ENCODE measurements around the gene GRID2. TPM values are rescaled to one million over a fixed set of nuclear protein-coding genes. Genes with fewer than 3 reads are reported as not detected.
A peak's percentile ranks its signal among the peaks of the same experiment; 100 is the strongest.

Gene GRID2
- total RNA-seq, 1 donor from 2014 or later = 0.17 TPM

DNA sequence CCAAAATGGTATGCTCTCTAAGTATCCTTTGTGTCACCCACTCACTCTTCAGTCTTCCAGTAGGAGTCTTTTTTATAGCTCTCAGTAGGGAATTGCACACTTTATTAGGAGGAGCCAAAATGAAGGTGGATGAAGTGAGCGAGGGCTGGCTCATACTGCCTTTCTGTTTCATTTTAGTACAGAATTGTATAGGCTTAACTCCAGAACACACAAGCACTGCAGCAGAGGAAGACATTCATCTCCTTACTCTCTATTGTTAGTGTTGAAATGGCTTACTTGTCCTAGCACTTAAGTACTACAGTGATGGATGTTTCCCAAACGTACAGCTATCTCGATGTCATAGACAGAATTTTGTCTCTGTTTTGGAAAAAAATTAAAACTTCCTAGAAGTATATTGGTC lies 1197.5 kb downstream of the GRID2 start:
- no peaks in the 10 kb centered on the region for H3F3A ChIP-seq (ENCODE audit: low read depth)
- H3K27ac Mint-ChIP-seq = no peak overlapping the region
- no peaks in the 10 kb centered on the region for H3K27me3 Mint-ChIP-seq (ENCODE audit: insufficient read depth, low read depth)
- no peak overlapping the region for H3K4me2 ChIP-seq
- peak overlapping the region; percentile 40 for H2AFZ ChIP-seq (replicated peaks)
- H3K9me3 Mint-ChIP-seq = no peaks in the 10 kb centered on the region
- no peak overlapping the region for H3K4me3 ChIP-seq
- H3K36me3 Mint-ChIP-seq = no peaks in the 10 kb centered on the region
- H3K4me1 Mint-ChIP-seq = peaks cover 3% of the 10 kb centered on the region
- H3K79me2 ChIP-seq (ENCODE audit: low read depth) = no peaks in the 10 kb centered on the region
- H3K9me3 ChIP-seq (ENCODE audit: low read depth) = no peaks in the 10 kb centered on the region
- H4K20me1 ChIP-seq (ENCODE audit: low read depth) = no peaks in the 10 kb centered on the region
- H3K4me1 ChIP-seq = no peaks in the 10 kb centered on the region
- H3K36me3 ChIP-seq = no peaks in the 10 kb centered on the region
- H3K27me3 ChIP-seq = no peaks in the 10 kb centered on the region
- no peak for TF ChIP-seq EZH2phosphoT487 (IDR thresholded peaks at IDR 0.05)
- TF ChIP-seq EZH2 (IDR thresholded peaks at IDR 0.05) = no peak
- TF ChIP-seq, protein P1, sequence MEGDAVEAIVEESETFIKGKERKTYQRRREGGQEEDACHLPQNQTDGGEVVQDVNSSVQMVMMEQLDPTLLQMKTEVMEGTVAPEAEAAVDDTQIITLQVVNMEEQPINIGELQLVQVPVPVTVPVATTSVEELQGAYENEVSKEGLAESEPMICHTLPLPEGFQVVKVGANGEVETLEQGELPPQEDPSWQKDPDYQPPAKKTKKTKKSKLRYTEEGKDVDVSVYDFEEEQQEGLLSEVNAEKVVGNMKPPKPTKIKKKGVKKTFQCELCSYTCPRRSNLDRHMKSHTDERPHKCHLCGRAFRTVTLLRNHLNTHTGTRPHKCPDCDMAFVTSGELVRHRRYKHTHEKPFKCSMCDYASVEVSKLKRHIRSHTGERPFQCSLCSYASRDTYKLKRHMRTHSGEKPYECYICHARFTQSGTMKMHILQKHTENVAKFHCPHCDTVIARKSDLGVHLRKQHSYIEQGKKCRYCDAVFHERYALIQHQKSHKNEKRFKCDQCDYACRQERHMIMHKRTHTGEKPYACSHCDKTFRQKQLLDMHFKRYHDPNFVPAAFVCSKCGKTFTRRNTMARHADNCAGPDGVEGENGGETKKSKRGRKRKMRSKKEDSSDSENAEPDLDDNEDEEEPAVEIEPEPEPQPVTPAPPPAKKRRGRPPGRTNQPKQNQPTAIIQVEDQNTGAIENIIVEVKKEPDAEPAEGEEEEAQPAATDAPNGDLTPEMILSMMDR (IDR thresholded peaks at IDR 0.05) = no peak
- H3K27ac ChIP-seq = no peak overlapping the region
- H3K9ac ChIP-seq = no peak overlapping the region
- H3K4me3 Mint-ChIP-seq = no peak overlapping the region
- DNase-seq (ENCODE audit: low spot score) = no peak

- H3K4me1 Mint-ChIP-seq = peaks cover 3% of the 10 kb centered on the region
- peaks cover 2% of the 10 kb centered on the region for H3K27me3 Mint-ChIP-seq (ENCODE audit: insufficient read depth, low read depth)
- no peaks in the 10 kb centered on the region for H3K36me3 Mint-ChIP-seq
- H3K9me3 Mint-ChIP-seq = no peaks in the 10 kb centered on the region
- no peak overlapping the region for H3K4me3 Mint-ChIP-seq
- DNase-seq (ENCODE audit: low spot score) = no peak
- H3K9me3 ChIP-seq (ENCODE audit: low read depth) = no peaks in the 10 kb centered on the region
- no peak overlapping the region for H3K4me3 ChIP-seq
- no peak for TF ChIP-seq EZH2phosphoT487 (IDR thresholded peaks at IDR 0.05)
- H3K27ac Mint-ChIP-seq = no peak overlapping the region
- no peak overlapping the region for H3K4me2 ChIP-seq
- H3K27me3 ChIP-seq = no peaks in the 10 kb centered on the region
- no peak overlapping the region for H3K9ac ChIP-seq
- H3K27ac ChIP-seq = no peak overlapping the region
- H3F3A ChIP-seq (ENCODE audit: low read depth) = no peaks in the 10 kb centered on the region
- H3K79me2 ChIP-seq (ENCODE audit: low read depth) = no peaks in the 10 kb centered on the region
- H3K36me3 ChIP-seq = no peaks in the 10 kb centered on the region
- no peak overlapping the region for H2AFZ ChIP-seq (replicated peaks)
- H4K20me1 ChIP-seq (ENCODE audit: low read depth) = no peaks in the 10 kb centered on the region
- H3K4me1 ChIP-seq = no peaks in the 10 kb centered on the region
These were observed 1198.2 kb downstream of the GRID2 start for GRCh38 chr4:93501946-93502345.

GRCh38 chr4:93502991-93503390 lies 1199.2 kb downstream of the GRID2 start:
- peaks cover 2% of the 10 kb centered on the region for H3K27me3 Mint-ChIP-seq (ENCODE audit: insufficient read depth, low read depth)
- no peaks in the 10 kb centered on the region for H3F3A ChIP-seq (ENCODE audit: low read depth)
- H3K9me3 ChIP-seq (ENCODE audit: low read depth) = no peaks in the 10 kb centered on the region
- no peak overlapping the region for H3K27ac Mint-ChIP-seq
- no peaks in the 10 kb centered on the region for H3K4me1 ChIP-seq
- H3K4me1 Mint-ChIP-seq = peaks cover 3% of the 10 kb centered on the region
- H3K27ac ChIP-seq = no peak overlapping the region
- no peaks in the 10 kb centered on the region for H4K20me1 ChIP-seq (ENCODE audit: low read depth)
- H3K4me3 Mint-ChIP-seq = no peak overlapping the region
- no peaks in the 10 kb centered on the region for H3K9me3 Mint-ChIP-seq
- TF ChIP-seq, protein P1 (IDR thresholded peaks at IDR 0.05) = no peak
- no peak for TF ChIP-seq EZH2 (IDR thresholded peaks at IDR 0.05)
- no peak for TF ChIP-seq EZH2phosphoT487 (IDR thresholded peaks at IDR 0.05)
- H3K4me2 ChIP-seq = no peak overlapping the region
- no peak for DNase-seq (ENCODE audit: low spot score)
- H3K4me3 ChIP-seq = no peak overlapping the region
- no peaks in the 10 kb centered on the region for H3K36me3 Mint-ChIP-seq
- H3K79me2 ChIP-seq (ENCODE audit: low read depth) = no peaks in the 10 kb centered on the region
- no peak overlapping the region for H3K9ac ChIP-seq
- H3K27me3 ChIP-seq = no peaks in the 10 kb centered on the region
- H2AFZ ChIP-seq (replicated peaks) = no peak overlapping the region
- no peaks in the 10 kb centered on the region for H3K36me3 ChIP-seq

DNA sequence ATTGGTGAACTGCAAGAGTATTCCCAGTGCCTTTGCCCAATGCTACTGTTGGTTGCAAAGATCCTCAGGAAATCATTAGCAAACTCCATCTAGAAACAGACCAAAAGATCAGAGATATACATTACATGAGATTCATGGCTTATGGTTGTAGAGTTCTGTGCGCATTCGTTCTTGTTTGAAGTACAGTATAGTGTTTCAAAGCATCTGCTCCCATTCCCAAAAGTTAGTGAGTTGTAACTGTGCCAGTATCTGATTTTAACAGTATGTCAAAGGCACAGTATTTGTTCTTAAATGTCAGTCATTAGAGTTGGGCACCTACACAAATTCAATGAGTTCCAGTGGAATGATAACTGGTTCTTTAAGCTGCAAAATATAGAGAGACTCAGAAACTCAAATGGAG lies 1210.1 kb downstream of the GRID2 start:
- Histone ChIP-seq H3F3A (ENCODE audit: low read depth) (no peaks in the 10 kb centered on the region), H3K36me3 (no peaks in the 10 kb centered on the region), H2AFZ (replicated peaks) (no peak overlapping the region), H4K20me1 (ENCODE audit: low read depth) (no peaks in the 10 kb centered on the region), H3K27me3 (no peaks in the 10 kb centered on the region), H3K9ac (no peak overlapping the region), H3K9me3 (ENCODE audit: low read depth) (no peaks in the 10 kb centered on the region), H3K27ac (no peak overlapping the region), H3K79me2 (ENCODE audit: low read depth) (no peaks in the 10 kb centered on the region), H3K4me1 (no peaks in the 10 kb centered on the region), H3K4me2 (no peak overlapping the region), H3K4me3 (no peak overlapping the region)
- Mint-ChIP-seq H3K36me3 (no peaks in the 10 kb centered on the region), H3K9me3 (no peaks in the 10 kb centered on the region), H3K4me3 (no peak overlapping the region), H3K27ac (no peak overlapping the region), H3K4me1 (peaks cover 5% of the 10 kb centered on the region), H3K27me3 (ENCODE audit: insufficient read depth, low read depth) (no peaks in the 10 kb centered on the region)
- DNase-seq (ENCODE audit: low spot score) = no peak
- TF ChIP-seq, protein P1 (IDR thresholded peaks at IDR 0.05) = no peak
- TF ChIP-seq EZH2 (IDR thresholded peaks at IDR 0.05) (no peak), EZH2phosphoT487 (IDR thresholded peaks at IDR 0.05) (no peak)
